Neuronal stem cell (in vitro differentiated cells): ENCODE data around the gene KLF7.
A peak's percentile ranks its signal among the peaks of the same experiment; 100 is the strongest.

ENCODE experiments used
- DNase-seq: peaks from one replicate; pipeline ENCODE4 v3.0.0-alpha.2; 2013; ENCODE audit warnings: low spot score
- H2AFZ ChIP-seq: one replicate; pipeline ENCODE4 v1.6.1; 2013; ENCODE audit warnings: mild to moderate bottlenecking, low read length, inconsistent platforms
- H2AK5ac ChIP-seq: 2 replicates; pipeline ENCODE4 v1.6.1; 2013; ENCODE audit warnings: low read depth, mild to moderate bottlenecking, inconsistent platforms, low read length, moderate library complexity, mixed read lengths
- H2BK120ac ChIP-seq: 2 replicates; pipeline ENCODE4 v1.6.1; 2013; ENCODE audit warnings: low read depth, mild to moderate bottlenecking, inconsistent platforms, low read length, moderate library complexity, mixed read lengths
- H2BK12ac ChIP-seq: one replicate; pipeline ENCODE4 v1.6.1; 2013; ENCODE audit warnings: low read length, inconsistent platforms
- H2BK15ac ChIP-seq: 2 replicates; pipeline ENCODE4 v1.6.1; 2013; ENCODE audit warnings: mild to moderate bottlenecking, low read length, inconsistent platforms, mixed read lengths
- H2BK5ac ChIP-seq: one replicate; pipeline ENCODE4 v1.6.1; 2013; ENCODE audit warnings: inconsistent platforms, mild to moderate bottlenecking, low read length, moderate library complexity
- H3K14ac ChIP-seq: one replicate; pipeline ENCODE4 v1.6.1; 2013; ENCODE audit warnings: low read length, inconsistent platforms
- H3K18ac ChIP-seq: 2 replicates; pipeline ENCODE4 v1.6.1; 2013; ENCODE audit warnings: low read length, inconsistent platforms
- H3K23ac ChIP-seq: 2 replicates; pipeline ENCODE4 v1.6.1; 2013; ENCODE audit warnings: low read depth, mild to moderate bottlenecking, mixed read lengths, low read length, inconsistent platforms; ENCODE audit not compliant: poor library complexity
- H3K27ac ChIP-seq: replicated peaks from 3 replicates; pipeline ENCODE4 v1.5.1; 2013; ENCODE audit warnings: low read length, inconsistent platforms
- H3K27me3 ChIP-seq, 3 experiments: 2 replicates each; pipeline ENCODE4 v1.6.1; 2013; ENCODE audit warnings: low read length in 3 of 3, mild to moderate bottlenecking in 2 of 3, inconsistent platforms in 1 of 3, low read depth in 1 of 3, mixed read lengths in 1 of 3, moderate library complexity in 1 of 3; ENCODE audit not compliant: control insufficient read depth in 3 of 3, insufficient read depth in 3 of 3
- H3K36me3 ChIP-seq, 2 donors: replicated peaks in 1 of 2; 2 replicates each; pipeline ENCODE4 v1.6.1; 2013; ENCODE audit warnings: low read length in 2 of 2; ENCODE audit not compliant: control insufficient read depth in 2 of 2, insufficient read depth in 2 of 2
- H3K4ac ChIP-seq: 2 replicates; pipeline ENCODE4 v1.6.1; 2013; ENCODE audit warnings: inconsistent platforms, mild to moderate bottlenecking, low read length, moderate library complexity
- H3K4me1 ChIP-seq, 2 donors: 1 replicate in 1 of 2; 2 replicates in 1 of 2; pipeline ENCODE4 v1.6.1; 2013; ENCODE audit warnings: low read length in 2 of 2, low read depth in 1 of 2; ENCODE audit not compliant: control insufficient read depth in 2 of 2, insufficient read depth in 1 of 2
- H3K4me2 ChIP-seq: one replicate; pipeline ENCODE4 v1.6.1; 2013; ENCODE audit warnings: mild to moderate bottlenecking, low read length, inconsistent platforms; ENCODE audit not compliant: insufficient read depth, poor library complexity, severe bottlenecking
- H3K4me3 ChIP-seq, 2 donors: 2 replicates each; pipeline ENCODE4 v1.5.1; 2013; ENCODE audit warnings: low read length in 2 of 2, mild to moderate bottlenecking in 2 of 2, inconsistent platforms in 1 of 2, moderate library complexity in 1 of 2
- H3K79me1 ChIP-seq: one replicate; pipeline ENCODE4 v1.6.1; 2013; ENCODE audit warnings: low read depth, mild to moderate bottlenecking, inconsistent platforms, low read length, moderate library complexity
- H3K9ac ChIP-seq: one replicate; pipeline ENCODE4 v1.6.1; 2013; ENCODE audit warnings: mild to moderate bottlenecking, low read depth, low read length, inconsistent platforms; ENCODE audit not compliant: poor library complexity
- H3K9me3 ChIP-seq, 2 donors: replicated peaks in 1 of 2; 2 replicates each; pipeline versions ENCODE3 to v1.6.1; 2013; ENCODE audit warnings: low read length in 2 of 2, mild to moderate bottlenecking in 2 of 2, inconsistent platforms in 1 of 2, low read depth in 1 of 2, mixed read lengths in 1 of 2, moderate library complexity in 1 of 2; ENCODE audit not compliant: control insufficient read depth in 2 of 2, insufficient read depth in 1 of 2
- H4K8ac ChIP-seq: one replicate; pipeline ENCODE4 v1.6.1; 2013; ENCODE audit warnings: low read depth, mild to moderate bottlenecking, inconsistent platforms, low read length, moderate library complexity
- H4K91ac ChIP-seq: one replicate; pipeline ENCODE4 v1.6.1; 2013; ENCODE audit warnings: low read length, low read depth, mild to moderate bottlenecking, inconsistent platforms; ENCODE audit not compliant: poor library complexity
- WGBS, 2 donors: extraction: QIAGEN DNeasy Blood & Tissue Kit; methylation state at CpG; one replicate each; pipeline ENCODE4 v1.1.7; 2013; ENCODE audit warnings: missing lambda C conversion rate in 2 of 2, mixed read lengths in 1 of 2; ENCODE audit not compliant: insufficient read length in 2 of 2, insufficient replicate concordance in 1 of 2; ENCODE audit errors: extremely low coverage in 2 of 2; 5-methylcytosine and 5-hydroxymethylcytosine counted together

Gene KLF7

DNA sequence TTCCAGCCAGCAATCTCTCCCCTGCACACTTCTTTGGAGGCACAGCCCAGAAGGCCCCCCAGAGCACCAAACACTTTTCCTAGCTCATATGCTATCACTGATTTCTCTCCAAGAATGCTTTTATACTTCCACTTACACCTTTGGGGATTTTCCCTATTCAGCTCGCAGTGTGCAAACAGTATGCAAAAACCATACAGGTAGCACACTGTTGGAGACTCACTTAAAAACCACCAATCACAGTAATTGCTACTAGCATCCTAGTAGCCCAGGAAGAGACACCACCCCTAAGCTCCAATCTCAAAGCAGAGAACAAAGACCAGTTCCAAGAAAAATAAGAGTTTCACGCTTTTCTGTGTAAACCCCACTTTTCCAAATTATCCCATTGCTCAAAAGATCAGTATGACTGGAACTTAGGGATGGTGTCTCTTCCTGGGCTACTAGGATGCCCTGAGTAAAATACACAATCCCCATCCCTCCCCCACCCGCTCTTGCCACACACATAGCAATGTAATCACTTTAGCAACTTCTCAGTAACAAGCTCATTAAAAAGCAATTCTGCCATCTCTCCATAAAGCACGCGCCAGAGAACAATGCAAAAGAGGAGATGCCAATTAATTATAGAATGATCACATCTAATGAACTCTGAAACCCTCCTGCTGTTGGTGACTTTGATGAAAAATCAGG, 43.0 kb downstream of the KLF7 start:
- H3K23ac ChIP-seq = no peak overlapping the region
- no peak overlapping the region for H3K4me2 ChIP-seq
- H3K14ac ChIP-seq = no peak overlapping the region
- no peak overlapping the region for H2BK15ac ChIP-seq
- H3K4ac ChIP-seq = no peak overlapping the region
- no peak overlapping the region for H2BK12ac ChIP-seq
- H4K8ac ChIP-seq = no peak overlapping the region
- H2BK120ac ChIP-seq = no peak overlapping the region
- no peak overlapping the region for H3K9ac ChIP-seq
- no peak overlapping the region for H2AFZ ChIP-seq
- no peak overlapping the region for H2BK5ac ChIP-seq
- peaks cover 12% of the 10 kb centered on the region in 2 donors for H3K4me1 ChIP-seq
- H3K18ac ChIP-seq = no peak overlapping the region
- no peak overlapping the region for H4K91ac ChIP-seq
- no peak overlapping the region for H2AK5ac ChIP-seq
- no peaks in the 10 kb centered on the region for H3K79me1 ChIP-seq
- no peak overlapping the region for H3K4me3 ChIP-seq
- DNase-seq = no peak
- peaks cover 0 to 72% of the 10 kb centered on the region in 2 donors for H3K36me3 ChIP-seq
- H3K27me3 ChIP-seq = no peaks in the 10 kb centered on the region
- no peak overlapping the region for H3K27ac ChIP-seq
- WGBS, 2 donors = no CpG with 5 or more reads among the region's 5 CpGs
- H3K9me3 ChIP-seq = peaks cover 0 to 12% of the 10 kb centered on the region in 2 donors

DNA sequence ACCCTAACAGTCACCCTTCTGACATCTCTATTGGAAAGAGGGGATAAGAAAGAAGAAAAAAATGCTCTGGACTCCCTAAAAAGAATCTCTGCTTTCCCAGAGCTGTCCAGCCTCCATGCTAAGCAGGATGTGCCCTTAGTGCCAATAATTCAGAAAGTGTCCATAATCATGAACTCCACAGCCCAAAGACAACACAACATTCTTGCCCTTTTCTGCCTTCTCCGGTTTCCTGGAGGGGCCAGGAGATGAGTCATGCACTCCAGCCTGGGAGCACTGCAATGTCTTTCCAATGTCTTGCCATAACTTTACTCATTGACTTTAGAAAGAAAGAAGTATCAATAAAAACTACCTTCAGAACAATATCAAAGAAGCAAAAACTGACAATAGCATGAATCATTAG, 44.0 kb downstream of the KLF7 start:
- Histone ChIP-seq H2BK120ac (no peak overlapping the region), H3K36me3 (peaks cover 0 to 78% of the 10 kb centered on the region in 2 donors), H3K9me3 (peaks cover 0 to 6% of the 10 kb centered on the region in 2 donors), H2BK12ac (no peak overlapping the region), H3K4me1 (peaks cover 12% of the 10 kb centered on the region in 2 donors), H2AFZ (no peak overlapping the region), H4K8ac (no peak overlapping the region), H3K4ac (no peak overlapping the region), H3K23ac (no peak overlapping the region), H3K79me1 (no peaks in the 10 kb centered on the region), H3K18ac (no peak overlapping the region), H2AK5ac (no peak overlapping the region), H3K27ac (no peak overlapping the region), H3K4me3 (no peak overlapping the region), H3K9ac (no peak overlapping the region), H4K91ac (no peak overlapping the region), H2BK5ac (no peak overlapping the region), H2BK15ac (no peak overlapping the region), H3K4me2 (no peak overlapping the region), H3K14ac (no peak overlapping the region), H3K27me3 (no peaks in the 10 kb centered on the region)
- DNase-seq = no peak
- WGBS, 2 donors = no CpG with 5 or more reads among the region's 1 CpG

DNA sequence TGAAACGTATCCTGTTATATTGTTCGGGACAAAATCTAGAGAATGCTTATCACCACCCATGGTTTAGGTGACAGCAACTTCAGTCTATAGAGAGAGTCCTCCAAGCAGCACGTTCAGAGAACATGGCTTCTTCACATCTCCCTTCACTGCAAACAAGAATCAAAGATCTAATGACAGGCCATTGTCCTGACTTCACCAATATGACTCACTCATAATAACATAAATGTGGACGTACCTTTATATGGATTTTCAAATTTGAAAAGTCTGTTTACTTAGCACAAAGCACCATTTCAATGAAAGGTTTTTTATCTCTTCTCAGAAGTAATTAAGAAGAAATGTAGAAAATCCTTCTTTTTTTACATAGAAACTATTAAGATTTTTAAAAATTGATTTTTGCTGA, 46.7 kb downstream of the KLF7 start:
- Histone ChIP-seq H2BK5ac (no peak overlapping the region), H2BK15ac (no peak overlapping the region), H4K91ac (no peak overlapping the region), H3K4me2 (no peak overlapping the region), H2BK12ac (no peak overlapping the region), H2BK120ac (no peak overlapping the region), H2AK5ac (no peak overlapping the region), H3K79me1 (no peaks in the 10 kb centered on the region), H2AFZ (no peak overlapping the region), H3K4me3 (no peak overlapping the region), H4K8ac (no peak overlapping the region), H3K14ac (no peak overlapping the region), H3K36me3 (peaks cover 0 to 64% of the 10 kb centered on the region in 2 donors), H3K9ac (no peak overlapping the region), H3K9me3 (peaks cover 0 to 3% of the 10 kb centered on the region in 2 donors), H3K4me1 (peaks cover 10 to 12% of the 10 kb centered on the region in 2 donors), H3K27me3 (no peaks in the 10 kb centered on the region), H3K27ac (no peak overlapping the region), H3K23ac (no peak overlapping the region), H3K18ac (no peak overlapping the region), H3K4ac (no peak overlapping the region)
- DNase-seq = no peak
- WGBS, 2 donors = no CpG with 5 or more reads among the region's 4 CpGs

DNA sequence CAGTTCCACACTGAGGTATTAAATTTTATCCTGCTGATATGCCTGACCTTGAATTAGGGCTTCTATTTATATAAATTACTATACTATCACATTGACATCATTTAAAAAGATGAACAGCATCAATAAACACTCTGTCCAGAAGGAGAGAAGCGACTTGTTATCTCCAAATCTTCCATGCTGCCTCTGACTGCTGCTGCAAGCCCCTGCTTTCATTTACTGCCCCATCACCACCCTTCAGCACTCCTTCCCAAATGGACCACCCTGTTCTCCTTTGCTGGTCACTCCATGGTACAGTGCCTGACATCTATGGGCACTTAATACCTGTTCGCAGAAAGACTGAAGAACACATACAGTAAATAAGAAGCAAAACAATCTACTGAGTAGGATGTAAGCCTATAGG, 48.1 kb downstream of the KLF7 start:
- H3K4ac ChIP-seq = no peak overlapping the region
- no peaks in the 10 kb centered on the region for H3K79me1 ChIP-seq
- no peak overlapping the region for H3K27ac ChIP-seq

More for the DNA sequence above, 48.1 kb downstream of the KLF7 start:
- H3K9me3 ChIP-seq = no peaks in the 10 kb centered on the region
- no peak for DNase-seq
- no CpG with 5 or more reads among the region's 2 CpGs for WGBS, 2 donors
- no peak overlapping the region for H3K23ac ChIP-seq
- H3K36me3 ChIP-seq = peaks cover 0 to 50% of the 10 kb centered on the region in 2 donors
- no peaks in the 10 kb centered on the region for H3K27me3 ChIP-seq
- no peak overlapping the region for H2BK15ac ChIP-seq
- no peak overlapping the region for H2BK120ac ChIP-seq
- H3K4me3 ChIP-seq = no peak overlapping the region
- no peak overlapping the region for H3K18ac ChIP-seq
- no peak overlapping the region for H4K91ac ChIP-seq
- H3K4me1 ChIP-seq = peaks cover under 1 to 17% of the 10 kb centered on the region in 2 donors
- H2BK5ac ChIP-seq = no peak overlapping the region
- no peak overlapping the region for H2AFZ ChIP-seq
- H3K9ac ChIP-seq = no peak overlapping the region
- peak overlapping the region; percentile 25 for H3K14ac ChIP-seq
- H2BK12ac ChIP-seq = no peak overlapping the region
- H3K4me2 ChIP-seq = no peak overlapping the region
- no peak overlapping the region for H4K8ac ChIP-seq
- no peak overlapping the region for H2AK5ac ChIP-seq
